ENCODE data around the gene NMUR1. TPM values are rescaled to one million over a fixed set of nuclear protein-coding genes. Genes with fewer than 3 reads are reported as not detected.
A peak's percentile ranks its signal among the peaks of the same experiment; 100 is the strongest.
"Not testable (repeated sequence)": the region's sequence is repeated elsewhere in the genome, so short reads cannot be mapped to it uniquely, and the experiment has no call there.

NMUR1 gene, protein sequence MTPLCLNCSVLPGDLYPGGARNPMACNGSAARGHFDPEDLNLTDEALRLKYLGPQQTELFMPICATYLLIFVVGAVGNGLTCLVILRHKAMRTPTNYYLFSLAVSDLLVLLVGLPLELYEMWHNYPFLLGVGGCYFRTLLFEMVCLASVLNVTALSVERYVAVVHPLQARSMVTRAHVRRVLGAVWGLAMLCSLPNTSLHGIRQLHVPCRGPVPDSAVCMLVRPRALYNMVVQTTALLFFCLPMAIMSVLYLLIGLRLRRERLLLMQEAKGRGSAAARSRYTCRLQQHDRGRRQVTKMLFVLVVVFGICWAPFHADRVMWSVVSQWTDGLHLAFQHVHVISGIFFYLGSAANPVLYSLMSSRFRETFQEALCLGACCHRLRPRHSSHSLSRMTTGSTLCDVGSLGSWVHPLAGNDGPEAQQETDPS
- total RNA-seq (ENCODE audit: insufficient read depth, low replicate concordance), result 1.7 TPM

DNA sequence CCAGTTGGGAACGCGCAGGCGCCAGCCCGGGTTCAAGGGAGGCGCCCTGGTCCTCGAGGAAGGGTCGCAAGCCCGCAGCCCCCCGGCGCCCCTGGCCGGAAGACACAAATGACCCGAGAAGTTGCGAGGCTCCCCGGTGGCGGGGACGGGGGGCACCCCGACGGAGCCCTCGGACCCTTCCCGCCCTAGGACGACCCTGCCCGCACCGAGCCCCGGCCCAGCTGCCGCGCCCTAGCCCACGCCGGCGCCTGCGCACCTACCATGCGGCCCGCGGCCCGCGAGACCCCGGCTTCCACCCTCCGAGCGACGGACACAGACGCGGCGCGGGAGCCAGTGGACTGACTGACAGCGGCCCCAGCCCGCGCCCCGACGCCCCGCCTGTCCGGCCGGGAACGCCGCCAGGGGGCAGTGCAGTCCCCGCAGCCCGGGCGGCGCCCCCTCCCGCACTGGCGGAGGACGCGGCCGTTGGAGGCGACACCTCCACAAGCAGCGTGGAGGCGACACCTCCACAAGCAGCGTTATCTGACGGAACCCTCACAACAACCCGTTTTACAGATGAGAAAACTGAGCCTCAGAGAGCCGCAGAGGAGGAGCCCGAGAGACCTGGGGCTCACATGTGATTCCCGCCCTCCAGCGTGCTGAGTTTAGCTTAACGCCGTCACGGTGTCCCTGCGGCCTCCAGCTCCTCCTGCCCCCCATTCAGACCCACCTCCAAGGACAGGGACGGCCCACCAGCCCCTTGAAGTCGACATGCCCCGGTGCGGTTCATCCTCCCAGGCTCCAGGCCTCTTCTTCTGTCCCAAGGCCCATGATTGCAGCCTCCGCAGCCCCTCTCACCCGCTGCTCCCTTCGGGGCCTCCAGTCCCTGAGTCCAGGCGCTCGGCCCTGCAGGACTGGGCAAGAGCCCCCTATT lies at the start of gene NMUR1:
Gene NMUR1, minus strand, starts transcription at position 347 of the 913 bp plus-strand sequence. Its CDS starts 84 bp downstream, at position 263.
- DNase-seq (ENCODE audit: low spot score), result peak; percentile 35

DNA sequence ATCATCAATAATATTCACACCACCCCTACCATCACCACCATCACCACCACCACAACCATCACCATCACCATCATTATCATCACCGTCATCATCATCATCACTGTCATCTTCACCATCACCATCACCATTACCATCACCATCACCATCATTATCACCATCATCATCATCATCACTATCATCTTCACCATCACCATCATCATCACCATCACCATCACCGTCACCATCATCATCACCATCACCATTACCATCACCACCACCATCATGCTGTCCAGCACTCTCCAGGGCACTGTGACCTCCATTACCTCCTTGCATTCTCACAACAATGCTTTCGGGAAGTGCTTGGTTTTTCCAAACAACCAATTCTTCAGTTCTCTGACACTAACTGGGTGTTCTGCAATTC lies 49.3 kb upstream of the NMUR1 start:
- DNase-seq (ENCODE audit: low spot score), result no peak

DNA sequence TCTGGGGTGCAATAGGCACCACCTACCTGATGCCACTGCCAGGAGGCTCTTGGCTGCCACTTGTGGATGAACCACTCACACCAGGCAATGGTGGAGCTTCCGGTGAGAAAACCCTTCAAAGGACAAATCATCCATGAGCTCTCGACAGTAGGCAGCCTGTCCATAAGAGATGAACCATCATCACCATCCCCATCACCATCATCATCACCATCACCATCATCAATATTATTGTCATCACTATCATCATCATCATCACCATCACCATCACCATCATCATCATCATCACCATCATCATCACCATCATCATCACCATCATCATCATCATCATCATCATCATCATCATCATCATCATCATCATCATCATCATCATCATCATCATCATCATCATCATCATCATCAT lies 48.4 kb upstream of the NMUR1 start:
- not testable (repeated sequence) for DNase-seq (ENCODE audit: low spot score)

DNA sequence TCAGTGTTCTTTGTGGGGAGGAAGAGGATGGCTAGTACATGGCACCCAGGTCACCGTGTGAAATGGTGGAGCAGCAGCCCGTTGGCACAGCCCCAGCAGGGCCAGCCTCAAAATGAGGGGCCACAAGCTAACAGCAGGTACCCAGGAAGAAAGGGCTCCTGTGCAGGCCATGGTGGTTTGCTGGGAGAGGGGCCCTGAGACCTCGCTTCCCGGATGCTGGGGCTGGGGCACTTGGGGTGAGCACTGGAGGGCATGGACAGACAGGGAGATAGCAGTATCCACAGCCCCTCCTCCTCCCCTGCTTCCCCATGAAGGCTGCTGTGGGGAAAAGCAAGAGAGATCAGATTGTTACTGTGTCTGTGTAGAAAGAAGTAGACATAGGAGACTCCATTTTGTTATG lies 46.2 kb upstream of the NMUR1 start:
- DNase-seq (ENCODE audit: low spot score), result no peak

DNA sequence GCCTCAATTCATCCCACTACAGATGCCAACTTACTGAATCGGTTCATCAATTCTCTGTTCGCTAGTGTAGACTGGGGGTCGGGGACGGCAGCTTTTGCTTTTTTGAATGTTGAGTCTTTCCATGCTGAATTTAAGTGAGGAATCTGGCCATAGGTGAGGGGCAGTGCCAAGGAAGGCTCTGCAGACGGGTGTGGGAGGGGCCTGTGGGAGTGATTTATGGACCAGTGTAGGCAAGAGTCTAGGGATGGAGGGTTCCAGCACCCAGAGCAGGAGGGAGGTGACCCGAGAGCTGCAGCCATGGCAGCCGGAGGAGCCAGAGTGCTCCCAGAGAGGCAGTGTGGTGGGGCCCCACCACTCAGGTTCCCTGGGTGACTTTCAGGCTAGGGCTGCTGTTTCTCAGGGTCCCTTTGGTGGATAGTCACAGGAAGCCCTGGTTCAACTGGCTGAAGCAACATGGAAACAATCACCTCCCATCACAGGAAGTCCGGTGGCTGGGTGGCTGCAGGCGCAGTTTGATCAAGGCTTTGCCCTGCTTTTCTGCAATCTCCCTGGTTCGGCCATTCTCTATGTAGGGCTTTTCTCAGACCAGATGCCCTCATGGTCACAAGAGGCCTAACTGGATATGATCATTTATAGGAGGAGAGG lies 45.5 kb upstream of the NMUR1 start:
- no peak for DNase-seq (ENCODE audit: low spot score)

DNA sequence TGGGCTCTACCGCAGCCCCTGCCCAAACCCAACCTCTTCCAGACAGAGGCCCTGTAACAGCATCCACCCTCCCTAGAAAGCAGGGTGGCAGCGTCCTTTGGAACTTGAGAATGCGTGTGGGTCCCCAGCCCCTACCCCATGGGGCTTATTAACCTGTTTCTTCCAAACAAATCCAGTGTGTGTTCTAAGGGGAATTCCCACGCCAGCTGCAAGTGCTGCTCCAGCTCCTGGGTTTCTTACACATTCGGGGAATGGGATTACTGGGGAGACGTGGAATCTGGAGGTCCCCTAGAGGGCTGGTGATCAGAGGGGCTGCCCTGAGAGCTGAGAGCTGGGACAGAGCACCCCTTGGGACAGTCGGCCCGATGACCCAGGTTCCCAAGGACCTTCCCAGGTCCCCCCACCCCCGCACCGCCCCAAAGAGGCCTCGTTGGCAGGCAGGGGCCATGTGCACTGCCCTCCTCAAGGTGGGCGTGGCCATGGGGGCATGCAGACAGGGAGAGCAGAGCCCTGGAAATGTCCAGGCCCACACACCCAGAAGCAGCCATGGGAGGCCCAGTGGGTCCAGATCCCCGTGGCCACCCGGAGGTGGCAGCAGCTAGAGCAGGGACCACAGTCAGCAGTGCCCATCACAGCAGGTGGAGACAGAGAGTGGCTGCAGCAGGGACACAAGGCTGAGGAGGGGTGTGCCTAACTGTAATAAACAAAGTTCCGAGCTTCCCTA lies 43.6 kb upstream of the NMUR1 start:
- DNase-seq (ENCODE audit: low spot score), result no peak

DNA sequence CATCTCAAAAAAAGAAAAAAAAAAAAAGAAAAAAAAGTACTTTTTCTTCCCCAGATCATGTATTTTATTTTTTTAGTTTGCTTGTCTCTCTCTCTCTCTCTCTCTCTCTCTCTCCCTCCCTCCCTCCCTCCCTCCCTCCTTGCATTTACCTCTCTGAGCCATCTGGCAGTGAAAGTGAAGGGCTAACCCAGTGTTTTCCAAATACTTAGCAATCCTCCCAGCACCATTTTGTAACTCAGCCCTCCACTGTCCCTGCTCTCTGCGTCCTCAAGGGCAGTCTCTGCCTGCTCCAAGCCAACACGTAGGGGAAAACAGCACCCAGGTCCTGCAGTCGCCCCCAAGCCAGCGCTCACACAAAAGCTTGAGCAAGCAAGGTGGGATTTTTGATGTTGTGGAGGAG lies 42.9 kb upstream of the NMUR1 start:
- no peak for DNase-seq (ENCODE audit: low spot score)

DNA sequence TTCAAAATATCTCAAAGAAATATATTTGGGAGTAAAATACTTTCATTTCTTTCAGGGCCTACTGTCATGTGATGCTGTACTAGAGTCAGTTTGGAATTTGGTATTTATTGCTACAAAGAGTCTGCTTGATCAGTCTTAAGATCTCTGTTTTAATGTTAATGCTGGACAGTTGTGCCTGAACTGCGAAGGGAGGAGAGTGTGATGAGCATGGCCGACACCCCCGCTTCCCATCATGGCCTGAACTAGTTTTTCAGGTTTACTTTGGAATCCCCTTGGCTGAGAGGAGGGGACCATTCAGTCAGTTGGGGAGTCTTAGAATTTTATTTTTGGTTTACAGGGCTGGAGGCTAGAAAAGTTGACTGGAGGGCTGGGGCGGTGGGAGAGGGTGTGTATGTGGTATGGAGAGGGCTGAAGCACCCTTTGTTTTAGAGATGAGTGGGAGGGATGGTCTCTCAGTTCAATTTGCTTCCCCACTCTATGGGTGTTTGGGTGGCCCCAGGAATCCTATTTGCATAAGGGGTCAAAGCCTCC lies 41.5 kb upstream of the NMUR1 start:
- DNase-seq (ENCODE audit: low spot score), result peak; percentile 54

DNA sequence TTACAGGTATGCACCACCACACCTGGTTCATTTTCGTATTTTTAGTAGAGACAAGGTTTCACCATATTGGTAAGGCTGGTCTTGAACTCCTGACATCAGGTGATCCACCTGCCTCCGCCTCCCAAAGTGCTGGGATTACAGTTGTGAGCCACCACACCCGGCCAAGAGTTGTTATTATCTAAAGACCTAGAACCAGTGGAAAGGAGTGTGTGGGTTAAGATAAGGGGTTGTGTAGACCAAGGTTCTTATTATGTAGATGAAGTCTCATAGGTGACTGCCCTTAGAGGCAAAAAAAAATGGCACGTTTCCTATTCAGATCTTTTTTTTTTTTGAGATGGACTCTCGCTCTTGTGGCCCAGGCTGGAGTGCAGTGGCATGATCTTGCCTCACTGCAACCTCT lies 40.7 kb upstream of the NMUR1 start:
- DNase-seq (ENCODE audit: low spot score), result not testable (repeated sequence)

DNA sequence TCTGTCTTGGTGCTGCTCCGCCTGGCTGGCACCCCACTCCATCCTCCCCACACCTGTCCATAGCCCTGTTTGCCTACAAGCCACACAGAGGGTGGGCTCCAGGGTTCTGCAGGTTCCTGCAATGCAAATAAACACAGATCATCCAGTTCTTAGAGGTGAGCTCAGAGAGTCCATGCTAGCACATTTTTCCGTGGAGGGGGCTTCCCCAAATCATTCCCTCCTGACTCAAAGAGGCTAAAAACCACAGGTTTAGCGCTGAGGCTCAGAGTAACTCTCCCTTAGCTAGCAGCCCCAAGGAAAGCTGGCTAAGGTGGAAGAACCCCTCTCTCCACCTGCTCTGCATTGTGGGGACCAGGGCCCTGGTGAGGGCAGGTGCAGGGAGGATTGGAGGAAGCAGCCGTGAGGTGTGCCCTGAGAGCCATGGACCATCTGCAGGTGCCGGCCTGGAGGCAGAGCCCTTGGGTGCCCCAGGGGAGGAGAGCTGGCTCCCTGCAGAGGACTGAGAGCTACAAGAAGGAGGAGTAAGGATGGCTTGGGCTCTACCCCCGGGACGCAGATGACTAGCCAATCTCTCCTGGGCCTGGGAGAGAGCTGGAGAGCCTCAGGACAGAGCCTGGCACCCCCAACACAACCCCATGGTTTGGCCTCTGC lies 38.7 kb upstream of the NMUR1 start:
- no peak for DNase-seq (ENCODE audit: low spot score)

DNA sequence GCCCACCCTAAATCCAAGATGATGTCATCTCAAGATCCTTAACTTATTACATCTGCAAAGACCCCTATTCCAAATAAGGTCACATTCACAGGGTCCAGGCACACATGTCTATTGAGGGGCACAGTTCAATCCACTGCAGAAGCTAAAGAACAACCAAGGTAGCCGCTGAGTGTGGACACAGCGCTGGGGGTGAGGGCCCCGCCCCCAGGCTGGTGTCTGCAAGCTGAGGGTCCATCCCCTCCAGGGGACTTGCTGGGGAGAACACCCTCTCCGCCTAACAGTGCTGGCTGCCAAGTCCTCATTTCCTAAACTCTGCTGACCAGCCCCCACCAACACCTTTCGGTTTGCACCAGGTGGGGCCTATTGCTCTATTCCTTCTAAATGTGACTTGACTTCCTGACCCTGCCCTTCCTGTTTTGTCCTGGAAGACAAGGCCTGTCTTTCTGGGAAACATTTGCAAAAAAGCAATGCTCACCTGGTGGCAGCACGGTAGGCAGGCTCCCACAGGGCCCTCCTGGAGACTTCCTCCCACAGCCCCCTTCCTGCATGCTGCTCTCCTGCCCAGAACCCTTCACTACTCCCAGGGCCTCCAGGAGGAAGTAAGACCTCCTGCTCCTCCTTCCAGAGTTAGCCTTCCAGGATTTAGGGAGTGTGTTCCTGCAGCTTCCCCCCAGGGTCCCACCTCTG lies 38.0 kb upstream of the NMUR1 start:
- DNase-seq (ENCODE audit: low spot score), result no peak

DNA sequence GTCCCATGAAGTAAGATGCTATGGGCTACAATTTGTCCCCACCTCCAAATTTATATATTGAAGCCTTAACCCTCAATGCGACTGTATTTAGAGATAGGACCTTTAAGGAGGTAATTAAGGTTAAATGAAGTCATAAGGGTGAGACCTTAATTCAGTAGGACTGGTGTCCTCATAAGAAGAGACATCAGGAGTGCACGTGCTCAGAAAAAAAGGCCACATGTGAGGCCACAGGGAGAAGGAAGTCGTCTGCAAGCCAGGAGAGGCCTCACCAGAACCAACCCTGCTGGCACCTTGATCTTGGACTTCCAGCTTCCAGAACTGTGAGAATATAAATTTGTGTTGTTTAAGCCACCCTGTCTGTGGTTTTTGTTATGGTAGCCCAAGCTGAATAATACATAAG lies 36.9 kb upstream of the NMUR1 start:
- no peak for DNase-seq (ENCODE audit: low spot score)

DNA sequence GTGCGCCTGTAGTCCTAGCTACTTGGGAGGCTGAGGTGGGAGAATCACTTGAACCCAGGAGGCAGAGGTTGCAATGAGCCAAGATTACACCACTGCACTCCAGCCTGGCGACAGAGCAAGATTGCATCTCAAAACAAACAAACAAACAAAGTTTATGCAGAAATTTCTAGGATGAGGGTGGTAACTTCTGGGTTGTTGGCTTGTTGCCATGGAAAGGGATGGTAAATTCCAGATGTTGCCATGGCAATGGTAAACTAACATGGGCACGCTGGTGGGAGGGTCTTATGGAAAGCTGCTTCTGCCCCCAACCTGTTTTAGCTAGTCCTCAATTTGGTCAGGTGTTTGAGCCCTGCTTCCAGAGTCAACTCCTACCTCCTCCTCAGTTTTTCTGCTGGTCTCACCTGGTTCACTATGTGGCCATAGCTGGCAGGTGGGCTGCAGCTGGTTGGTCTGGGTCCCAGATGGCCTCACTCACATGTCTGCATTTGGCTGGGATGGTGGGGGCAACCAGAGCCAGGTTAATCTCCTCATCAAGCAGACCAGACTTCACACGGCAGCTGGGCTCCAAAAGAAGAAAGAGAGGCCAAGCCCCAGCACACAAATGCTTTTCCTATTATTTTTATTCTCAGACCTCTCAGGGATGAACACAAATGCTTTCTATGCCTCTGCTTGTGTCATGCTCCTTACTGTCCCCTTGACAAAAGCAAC lies 35.8 kb upstream of the NMUR1 start:
- no peak for DNase-seq (ENCODE audit: low spot score)

DNA sequence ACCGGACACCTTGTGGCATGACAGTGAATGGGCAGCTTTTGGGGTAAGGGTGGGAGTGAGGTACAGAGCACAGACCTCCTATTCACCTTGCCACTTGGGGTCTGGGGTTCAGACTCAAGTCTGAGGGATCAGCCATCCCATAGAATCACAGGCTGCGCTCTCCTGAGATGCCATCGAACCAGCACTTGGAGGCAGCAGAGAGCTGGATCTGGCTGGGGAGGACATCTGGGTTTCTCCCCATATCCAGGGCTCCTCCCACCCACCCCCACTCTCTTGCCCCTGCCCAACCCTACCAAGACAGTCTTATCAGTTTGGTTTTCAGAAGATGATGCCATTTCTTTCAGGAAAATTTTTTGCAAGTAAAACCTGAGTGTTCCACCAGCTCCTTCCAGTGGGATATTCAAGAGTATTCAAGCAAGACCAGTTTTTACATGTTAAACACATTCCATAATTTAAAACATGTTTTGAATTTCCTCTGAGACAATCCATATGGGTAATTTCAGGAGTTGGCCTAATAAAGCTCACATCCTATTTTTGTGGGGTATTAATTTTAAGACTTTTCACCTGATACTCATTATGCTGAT lies 33.2 kb upstream of the NMUR1 start:
- DNase-seq (ENCODE audit: low spot score), result peak; percentile 73

DNA sequence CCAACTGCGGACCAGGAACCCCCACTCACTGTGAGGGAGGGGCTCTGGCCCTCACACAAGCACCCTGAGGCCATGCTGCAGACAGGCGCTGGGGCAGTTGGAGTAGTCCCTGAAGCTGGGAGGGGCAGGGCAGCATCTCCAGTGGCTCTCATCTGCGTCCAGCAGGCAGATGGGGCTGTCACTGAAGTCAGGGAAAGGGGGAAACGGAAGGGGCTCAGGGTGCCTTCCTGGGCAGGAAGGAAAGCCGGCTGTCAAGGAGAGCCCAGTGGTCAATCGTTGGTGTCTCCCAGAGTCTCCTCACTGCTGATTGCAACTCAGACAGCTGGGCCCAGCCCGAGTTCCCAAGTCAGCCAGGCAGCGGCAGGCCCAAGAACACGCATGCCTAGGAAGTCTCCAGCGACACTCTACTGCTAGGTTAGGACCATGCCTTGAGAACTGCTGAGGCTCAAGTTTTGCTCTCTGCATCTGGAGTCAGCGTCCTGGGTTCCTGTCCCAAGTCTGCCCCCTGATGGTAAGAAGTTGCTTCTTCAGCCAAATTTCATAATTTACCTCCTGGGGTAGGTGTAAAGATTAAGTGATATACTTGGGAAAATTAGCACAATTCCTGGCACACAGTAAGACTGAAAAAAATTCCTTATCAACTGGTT lies 27.4 kb upstream of the NMUR1 start:
- DNase-seq (ENCODE audit: low spot score), result peak; percentile 89

DNA sequence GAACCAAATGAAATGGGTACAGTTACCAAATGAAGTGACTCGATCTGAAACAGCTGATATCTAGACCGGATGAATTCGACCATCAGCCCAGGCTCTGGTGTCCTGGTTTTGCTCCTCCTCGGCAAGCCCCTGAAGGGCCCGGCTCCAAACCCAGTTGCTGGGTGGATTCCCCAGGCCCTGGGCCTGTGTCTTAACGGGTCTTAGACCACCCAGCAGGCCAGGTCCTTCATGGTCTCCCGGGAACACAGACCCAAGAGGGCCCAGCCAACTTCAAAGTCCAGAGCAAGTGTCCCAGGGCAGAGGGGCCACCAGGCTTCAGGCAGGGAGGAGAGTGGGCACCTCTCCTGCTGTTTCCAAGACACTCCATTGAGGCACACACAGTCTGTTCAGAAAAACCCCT lies 26.7 kb upstream of the NMUR1 start:
- DNase-seq (ENCODE audit: low spot score), result no peak

DNA sequence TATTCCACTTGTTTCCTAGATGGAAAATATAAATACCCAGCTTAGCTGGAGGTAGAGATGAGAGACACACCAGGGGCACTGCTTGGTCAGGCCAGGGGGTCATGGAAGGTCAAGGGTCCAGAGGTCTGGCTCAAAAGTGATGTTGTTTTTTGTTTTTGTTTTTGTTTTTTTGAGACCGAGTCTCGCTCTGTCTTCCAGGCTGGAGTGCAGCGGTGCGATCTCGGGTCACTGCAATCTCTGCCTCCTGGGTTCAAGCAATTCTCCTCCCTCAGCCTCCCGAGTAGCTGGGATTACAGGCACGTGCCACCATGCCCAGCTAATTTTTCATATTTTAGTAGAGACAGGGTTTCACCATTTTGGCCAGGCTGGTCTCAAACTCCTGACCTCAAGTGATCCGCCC lies 26.3 kb upstream of the NMUR1 start:
- not testable (repeated sequence) for DNase-seq (ENCODE audit: low spot score)

DNA sequence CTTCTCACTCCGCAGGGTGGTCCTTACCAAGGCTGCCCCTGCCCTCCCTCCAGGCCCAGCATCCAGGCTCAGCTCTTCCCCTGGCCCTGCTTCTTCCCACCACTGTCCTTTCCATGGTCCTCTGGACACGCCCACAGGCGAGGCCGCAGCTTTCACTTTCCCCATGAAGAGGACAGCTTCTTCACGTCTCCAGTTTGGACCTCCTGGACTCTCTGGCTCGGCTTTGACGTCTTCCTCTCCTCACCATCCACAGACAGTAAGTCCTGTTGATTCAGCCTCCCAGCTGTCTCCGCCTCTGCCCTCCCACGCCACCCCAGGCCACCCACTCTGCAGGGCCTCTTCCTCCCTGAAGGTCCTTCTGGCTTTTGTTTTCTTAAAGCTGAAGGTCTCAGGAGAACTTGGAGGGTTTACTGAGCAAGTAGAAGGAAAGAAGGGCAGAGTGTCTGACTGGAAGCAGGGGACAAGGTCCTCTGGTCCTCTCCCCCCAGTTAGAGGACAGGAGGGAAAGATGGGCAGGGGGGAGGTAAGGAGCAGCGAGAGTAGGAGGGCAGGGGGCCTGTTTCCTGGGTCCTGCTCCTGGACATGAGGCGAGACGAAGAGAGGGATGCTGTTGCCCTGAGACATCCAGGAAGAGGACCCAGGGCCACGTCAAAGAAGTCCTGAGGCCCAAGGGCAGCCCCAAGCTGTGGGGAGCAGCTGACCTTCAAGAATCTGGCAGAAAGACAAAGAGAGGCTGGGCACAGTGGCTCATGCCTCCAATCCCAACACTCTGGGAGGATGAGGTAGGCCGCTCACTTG lies 24.7 kb upstream of the NMUR1 start:
- peak; percentile 72 for DNase-seq (ENCODE audit: low spot score)

All from umbilical cord (tissue), 2 donors.